ENCODE measurements around the gene HS6ST3. TPM values are rescaled to one million over a fixed set of nuclear protein-coding genes. Genes with fewer than 3 reads are reported as not detected.

HS6ST3 gene
- total RNA-seq, 2 donors from 2014 or later: 0.08 TPM; not detected in 1

DNA sequence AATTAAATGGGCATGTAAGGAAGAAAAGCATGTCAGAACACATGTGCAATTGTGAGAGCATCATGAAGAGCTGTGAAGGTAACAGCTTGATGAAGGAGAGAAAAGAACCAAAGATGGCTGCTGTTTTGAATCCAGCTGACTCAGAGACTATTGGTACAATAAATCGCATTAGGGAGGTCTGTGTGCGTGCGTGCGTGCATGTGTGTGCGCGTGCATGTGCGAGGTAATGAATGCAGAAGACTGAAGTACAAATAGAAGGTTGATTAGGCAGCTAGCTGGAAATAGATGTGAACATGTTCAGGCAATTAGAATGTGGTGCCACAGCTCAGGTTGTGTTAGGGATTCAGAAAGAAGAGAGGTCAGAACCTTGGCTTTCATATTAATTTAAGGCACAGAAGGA is 463.9 kb downstream of the HS6ST3 start:
- intact Hi-C loops (cut with DNase I, micrococcal nuclease): no loop called here
- ATAC-seq: no peak

DNA sequence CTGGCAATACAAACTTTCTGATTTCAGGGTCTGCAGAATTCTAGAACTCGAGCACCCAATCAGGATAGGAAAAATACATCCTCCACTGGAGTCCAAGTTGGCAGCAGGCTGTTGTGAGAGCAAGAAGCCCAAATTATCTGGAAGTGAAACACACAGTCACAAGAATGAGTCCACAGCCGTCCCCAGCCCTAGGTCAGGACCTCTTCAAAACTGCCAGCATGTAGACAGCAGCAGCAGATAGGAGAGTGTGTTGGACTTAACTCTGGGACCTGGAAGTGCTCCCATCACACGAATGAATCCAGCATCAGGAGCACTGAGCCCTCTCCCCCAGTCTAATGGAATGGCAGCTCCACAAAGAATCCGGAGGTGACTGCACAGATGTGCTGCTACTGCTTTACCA is 483.7 kb downstream of the HS6ST3 start:
- intact Hi-C loops (cut with DNase I, micrococcal nuclease): no loop called here
- DNase-seq (no peak), ATAC-seq (no peak)

More for the DNA sequence above, 463.9 kb downstream of the HS6ST3 start:
- DNase-seq: no peak

DNA sequence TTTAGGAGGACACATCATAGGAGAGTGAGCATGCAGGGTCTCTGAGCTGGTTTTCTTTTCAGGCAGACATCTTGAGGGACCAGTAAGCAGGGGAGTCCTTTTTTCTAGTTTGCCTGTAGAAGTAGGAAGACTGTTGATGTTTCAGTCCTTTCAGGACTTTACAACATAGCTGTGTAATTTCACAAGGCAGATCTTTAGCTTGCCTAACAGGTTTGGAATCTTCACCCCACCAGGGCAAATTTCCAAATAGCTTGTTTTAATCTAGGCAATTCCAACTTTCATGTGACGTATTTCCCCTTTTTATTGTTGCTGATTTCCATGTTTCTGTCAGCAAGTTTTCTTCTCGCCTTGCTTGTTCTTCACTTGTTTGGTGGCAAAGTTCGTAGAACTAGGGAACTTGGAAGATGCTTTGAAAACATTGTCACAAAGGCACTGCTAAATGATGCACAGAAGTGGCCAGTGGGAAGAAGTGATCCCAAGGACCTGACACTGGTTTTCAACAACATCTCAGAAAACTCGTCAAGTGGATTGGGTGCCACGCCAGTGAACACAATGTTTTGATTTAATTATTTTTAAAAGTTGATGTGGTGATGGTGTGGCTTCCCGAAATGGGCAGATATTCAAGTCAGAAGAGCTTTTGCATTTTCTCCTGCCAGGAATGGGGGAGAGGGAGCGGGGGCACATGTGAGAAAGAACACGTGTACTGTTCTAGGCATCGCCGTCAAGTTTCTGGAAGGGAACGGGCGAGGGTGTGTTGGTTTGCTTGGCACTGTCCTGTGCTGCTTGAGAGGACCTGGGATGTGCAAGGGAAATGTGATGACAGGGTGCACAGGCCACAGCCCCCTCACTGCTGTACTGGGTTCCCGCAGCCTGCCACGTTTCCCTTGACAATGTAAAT is 485.8 kb downstream of the HS6ST3 start:
- DNase-seq: no peak
- ATAC-seq: no peak

DNA sequence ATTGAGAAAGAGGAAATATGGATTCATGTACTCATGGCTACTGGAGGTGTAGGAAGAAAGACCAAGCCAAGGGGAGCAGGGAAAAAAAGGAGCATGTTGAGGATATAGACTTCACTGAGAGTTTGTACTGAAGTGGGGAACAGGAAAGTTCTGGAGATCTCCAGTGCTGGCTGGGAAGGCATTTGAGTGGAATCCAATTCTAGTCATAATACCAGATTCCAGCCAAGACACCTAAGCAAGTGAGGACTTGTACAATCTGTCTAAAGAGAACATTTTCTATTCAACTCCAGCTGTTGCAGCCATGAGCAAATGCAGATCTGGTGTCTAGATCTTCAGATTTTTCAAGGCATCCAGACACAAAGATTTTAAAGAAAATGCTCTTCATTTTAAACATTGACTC is 491.8 kb downstream of the HS6ST3 start:
- intact Hi-C loops (cut with DNase I, micrococcal nuclease): no loop called here
- DNase-seq (no peak), ATAC-seq (no peak)

More for the DNA sequence above, 485.8 kb downstream of the HS6ST3 start:
- intact Hi-C loops (cut with DNase I, micrococcal nuclease): no loop called here

DNA sequence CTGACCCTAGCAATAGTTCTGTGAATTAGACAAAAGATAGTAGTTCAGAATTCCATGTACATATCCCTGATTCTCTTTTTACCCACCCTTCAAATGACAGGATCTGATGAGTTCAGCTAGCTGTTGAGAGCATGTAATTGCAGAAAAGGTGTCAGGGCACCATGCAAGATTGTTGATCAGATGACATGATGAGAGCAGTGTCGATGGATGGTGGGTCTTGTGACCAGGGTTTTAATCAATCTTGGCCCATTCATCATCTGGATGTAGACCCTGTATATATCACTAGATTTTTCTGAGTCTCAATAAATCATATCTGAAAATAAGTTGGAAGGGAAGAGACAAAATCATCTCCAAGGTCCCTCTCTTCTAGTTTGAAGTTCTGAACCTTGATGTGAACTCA is 525.3 kb downstream of the HS6ST3 start:
- intact Hi-C loops (cut with DNase I, micrococcal nuclease): no loop called here
- ATAC-seq (no peak), DNase-seq (no peak)

DNA sequence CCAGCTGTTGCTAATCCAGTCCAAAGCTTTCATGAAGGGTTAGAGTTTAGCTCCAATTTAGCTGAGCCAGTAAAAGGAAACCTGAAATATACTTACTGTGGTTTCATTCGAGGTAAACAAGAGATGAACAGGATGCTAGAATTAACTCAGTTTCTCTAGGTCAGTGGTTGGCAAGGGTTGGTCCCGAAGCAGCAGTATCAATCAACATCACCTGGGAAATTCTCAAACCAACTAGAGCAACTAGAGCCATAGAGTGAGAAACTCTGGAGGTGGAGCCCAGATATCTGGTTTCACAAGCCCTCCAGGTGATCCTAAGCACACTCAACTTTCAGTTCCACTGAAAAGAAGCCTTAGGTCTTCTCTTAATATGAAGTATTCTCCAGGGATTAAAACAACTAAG is 527.6 kb downstream of the HS6ST3 start:
- ATAC-seq (no peak), DNase-seq (no peak)
- intact Hi-C loops (cut with DNase I, micrococcal nuclease): no loop called here

DNA sequence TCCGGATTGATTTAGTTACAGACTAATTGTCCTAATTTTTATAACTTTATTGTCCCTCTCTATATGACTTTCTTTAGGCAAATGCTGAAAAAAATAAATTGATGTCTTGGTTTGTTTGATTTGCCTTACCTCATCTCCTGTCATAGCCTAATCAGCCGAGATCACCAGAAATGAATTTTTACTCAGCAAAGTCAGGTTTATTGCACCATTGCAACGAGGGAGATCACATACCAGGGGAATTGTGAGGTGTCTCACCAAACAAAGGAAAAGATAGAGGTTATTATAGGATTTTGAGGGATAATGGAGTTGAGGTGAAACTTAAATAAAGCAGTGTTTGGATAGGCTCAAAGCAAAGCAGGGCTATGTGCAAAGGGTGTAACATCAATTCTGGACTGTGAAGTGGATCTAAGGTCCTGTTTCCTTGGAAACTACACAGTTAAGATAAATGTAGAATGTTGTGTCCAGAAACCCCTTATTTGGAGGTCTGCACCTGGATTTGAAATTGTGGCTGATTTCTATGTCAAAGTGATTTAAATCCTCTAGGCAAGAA is 531.8 kb downstream of the HS6ST3 start:
- DNase-seq (no peak), ATAC-seq (no peak)
- intact Hi-C loops (cut with DNase I, micrococcal nuclease): no loop called here

DNA sequence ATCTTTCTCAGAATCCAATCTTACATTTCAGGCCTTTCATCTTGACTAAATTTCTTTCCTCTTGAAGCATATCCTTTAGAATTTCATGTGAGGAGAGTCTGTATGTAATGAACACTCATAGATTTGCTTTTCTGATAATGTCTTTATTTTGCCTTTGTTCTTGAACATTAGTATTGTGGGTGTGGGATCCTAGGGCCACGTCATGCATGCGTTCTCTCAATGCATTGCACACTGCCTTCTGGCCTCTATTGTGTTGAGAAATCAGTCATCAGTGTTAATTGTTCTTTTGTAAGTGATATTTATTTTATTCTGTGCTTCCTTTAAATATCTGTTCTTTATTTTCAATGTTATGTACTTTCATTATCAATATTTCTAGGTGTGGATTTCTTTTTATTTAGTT is 539.4 kb downstream of the HS6ST3 start:
- ATAC-seq (no peak), DNase-seq (no peak)
- intact Hi-C loops (cut with DNase I, micrococcal nuclease): no loop called here

DNA sequence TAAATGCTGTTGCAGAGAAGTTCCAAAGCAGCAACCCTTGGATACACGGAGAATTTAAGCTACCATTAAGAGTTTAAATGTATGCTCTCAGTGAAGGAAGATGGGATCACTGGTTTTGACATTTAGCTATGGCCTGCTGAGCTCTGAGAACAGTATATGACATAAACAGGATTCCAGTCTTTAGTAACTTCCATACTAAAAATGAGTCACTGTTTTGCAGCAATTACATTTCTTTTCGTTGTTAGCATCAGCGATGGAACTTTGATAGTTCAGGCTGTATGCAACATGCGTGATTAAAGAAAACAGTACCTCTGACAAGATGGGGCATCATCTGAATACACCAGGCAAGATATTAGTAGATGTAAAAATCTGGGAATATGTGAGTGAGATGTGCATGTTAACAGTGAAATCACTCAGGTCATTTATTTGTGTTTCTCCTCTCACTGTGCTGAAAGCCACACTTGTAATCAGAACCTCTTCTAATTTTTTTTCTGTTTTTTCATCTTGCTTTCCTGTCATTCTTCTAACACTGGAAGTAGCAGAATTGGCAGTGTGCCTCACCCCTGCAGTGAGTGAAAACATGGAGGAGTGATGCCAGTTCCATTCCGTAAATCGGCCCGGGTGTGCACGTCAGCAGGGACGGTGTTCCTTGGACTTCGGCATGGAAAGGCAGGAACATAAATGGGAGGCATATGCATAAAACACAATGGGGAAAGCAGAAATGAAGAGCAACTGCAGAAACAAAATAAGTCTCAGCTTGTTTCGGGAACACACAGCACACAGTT is 542.8 kb downstream of the HS6ST3 start:
- no peak for ATAC-seq
- intact Hi-C loops (cut with DNase I, micrococcal nuclease): no loop called here
- DNase-seq: no peak

DNA sequence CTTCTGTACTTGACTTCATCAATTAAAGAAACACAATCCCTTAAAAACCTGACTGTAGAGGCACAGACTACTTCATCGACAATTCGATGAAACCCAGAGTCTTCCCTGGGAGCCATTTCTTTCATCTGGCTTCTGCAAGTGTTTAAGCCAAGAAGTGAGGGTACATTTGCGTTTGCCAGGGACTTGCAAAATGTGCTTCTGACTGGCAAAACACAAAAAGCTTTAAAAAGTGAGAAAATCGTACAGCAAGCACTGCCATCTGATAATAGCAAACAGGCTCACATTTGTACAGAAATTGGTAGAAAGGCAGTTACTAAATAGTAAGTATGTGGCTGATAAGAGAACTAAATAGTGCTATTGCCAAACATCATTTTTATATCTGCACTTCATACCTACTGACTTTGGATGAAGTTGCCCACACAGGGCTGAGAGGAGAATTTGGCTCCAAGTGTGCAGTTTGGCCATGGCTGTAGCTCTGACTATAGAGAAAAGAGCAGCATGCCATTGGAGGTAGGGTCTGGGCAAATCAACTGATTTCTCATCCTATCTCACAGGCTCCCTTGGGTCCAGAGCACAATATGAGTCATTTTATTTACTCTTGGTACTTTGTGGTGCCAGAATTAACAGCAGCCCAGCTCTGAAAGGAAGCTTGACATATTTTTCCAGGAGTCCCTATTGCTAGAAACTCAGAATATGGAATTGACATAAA is 546.2 kb downstream of the HS6ST3 start:
- DNase-seq (no peak), ATAC-seq (no peak)
- intact Hi-C loops (cut with DNase I, micrococcal nuclease): no loop called here

DNA sequence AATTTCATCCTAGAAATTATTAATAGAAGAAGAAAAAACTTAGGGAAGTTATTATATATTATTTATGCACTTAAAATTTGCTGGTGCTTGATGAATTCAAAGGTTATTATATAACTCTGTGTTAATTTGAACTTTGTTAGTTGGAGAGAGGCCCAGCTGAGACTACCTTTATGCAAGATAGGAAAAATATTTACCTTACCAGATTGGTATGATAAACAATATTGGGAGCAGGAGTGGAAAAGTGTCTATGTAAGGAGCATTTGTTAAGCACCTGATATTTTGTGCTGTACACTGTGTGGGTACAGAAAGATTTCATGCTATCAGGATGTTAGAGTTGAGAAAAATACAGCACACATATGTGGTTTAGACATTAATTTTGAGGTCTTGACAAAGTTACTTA is 547.1 kb downstream of the HS6ST3 start:
- intact Hi-C loops (cut with DNase I, micrococcal nuclease): no loop called here
- no peak for ATAC-seq
- DNase-seq: no peak

DNA sequence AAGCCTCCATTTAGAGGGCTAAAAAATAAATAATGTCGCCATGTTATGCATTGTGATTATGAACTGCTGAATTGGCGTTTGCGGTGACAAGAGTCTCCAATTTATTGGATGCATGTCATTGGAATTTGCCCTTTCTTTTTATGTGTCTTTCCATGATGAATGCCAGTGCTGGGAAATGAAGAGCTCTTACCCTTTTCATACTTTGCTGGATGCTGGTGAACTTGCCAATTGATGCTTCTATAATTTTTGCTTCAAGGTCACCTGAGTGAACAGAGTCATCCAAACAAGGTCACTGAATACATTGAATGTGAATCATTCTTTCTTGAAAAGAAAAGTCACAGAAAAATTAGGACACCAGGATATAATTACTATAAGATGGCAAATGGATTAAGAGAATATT is 556.2 kb downstream of the HS6ST3 start:
- no peak for ATAC-seq
- intact Hi-C loops (cut with DNase I, micrococcal nuclease): no loop called here
- DNase-seq: no peak

DNA sequence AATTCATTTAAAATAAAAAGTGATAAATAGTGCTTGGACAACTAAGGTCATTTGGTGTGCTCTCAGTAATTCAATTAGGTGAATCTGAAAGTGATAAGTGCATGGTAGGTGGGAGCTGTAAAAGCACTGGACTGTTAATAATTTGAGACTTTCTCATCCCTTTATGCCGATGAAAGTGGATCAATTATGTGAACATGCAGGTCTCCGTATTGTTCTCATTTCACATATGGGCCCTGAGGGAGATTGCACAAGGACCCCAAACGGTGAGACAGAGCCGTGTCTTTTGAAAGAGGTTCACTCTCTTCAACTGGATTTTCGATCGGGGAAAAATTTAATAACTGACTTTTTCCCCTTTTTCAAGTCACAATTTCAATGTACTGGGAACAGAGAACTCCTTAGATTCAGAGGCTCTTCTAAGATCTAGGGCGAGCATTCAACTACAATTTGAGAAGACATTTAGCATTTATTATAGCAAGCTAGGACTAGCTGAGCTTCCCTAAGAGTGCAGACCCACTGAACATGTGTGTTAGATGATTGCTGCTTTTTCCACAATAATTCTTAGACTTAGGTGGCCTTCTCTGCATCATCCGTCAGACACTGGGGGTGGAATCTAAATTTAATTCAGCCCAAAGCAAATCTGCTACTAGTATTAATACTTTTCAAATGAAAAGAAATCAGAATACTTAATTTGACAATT is 556.8 kb downstream of the HS6ST3 start:
- intact Hi-C loops (cut with DNase I, micrococcal nuclease): no loop called here
- ATAC-seq (no peak), DNase-seq (no peak)

DNA sequence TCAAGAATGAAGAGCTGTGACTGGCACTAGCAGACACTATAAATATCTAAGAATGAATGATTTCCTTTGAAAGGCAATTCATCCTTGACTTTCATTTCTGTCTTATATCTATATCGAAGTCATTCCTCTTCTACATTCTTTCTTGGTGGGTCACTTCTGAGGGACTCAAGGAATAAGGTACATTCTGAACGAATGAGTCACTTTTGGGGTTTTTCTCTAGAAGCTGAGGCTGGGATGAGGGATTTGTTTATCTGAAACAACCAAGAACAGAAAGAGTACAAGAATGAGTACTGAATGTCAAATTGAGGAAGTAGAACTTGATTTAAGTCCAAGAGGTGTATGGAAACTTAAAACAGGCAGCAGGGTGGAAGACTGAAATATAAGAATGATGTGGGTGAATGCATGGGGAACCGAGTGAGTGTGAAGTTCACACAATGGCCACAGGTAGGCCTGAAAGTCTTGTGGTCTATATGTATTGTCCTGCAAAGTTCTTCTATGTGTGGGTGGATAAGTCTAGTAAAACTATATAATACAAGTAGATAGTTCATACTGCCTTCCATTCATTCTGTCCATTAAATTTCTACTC is 560.5 kb downstream of the HS6ST3 start:
- ATAC-seq (no peak), DNase-seq (no peak)
- intact Hi-C loops (cut with DNase I, micrococcal nuclease): no loop called here

DNA sequence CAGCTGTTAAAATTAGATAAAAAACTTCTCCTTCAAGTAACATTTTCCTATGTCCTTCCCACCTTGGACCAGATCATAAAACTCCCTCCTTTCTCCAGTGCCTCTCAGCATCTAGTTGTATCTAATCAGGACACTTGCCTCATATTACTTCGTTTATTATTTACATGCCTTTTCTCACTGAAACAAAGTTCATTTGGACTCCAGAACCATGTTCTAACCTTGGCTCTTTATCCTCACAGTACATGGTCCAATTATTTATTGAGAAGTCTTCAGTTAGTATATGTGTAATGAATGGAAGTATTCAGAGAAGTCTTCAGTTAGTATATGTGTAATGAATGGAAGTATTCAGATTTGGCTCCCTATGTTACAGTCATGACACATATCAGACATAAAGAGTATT is 561.7 kb downstream of the HS6ST3 start:
- no peak for ATAC-seq
- no peak for DNase-seq
- intact Hi-C loops (cut with DNase I, micrococcal nuclease): no loop called here

DNA sequence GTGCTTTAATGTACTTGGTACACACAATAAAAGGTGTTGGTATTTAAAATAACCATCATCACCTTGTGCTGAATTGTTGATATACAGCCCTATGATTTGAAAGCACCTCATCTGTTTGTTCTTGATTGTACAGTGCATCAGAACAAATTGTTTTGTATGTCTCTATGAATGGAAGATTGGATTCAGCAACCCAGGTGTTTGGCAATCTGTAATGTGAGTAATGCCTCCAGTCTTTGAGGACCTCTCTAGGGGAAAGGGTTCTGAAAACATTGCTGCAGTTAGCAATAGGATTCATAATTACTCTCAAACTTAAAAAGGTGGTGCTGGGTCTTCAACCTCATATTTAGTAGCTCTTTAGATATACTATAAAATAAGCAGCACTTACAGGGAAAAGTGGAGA is 562.6 kb downstream of the HS6ST3 start:
- DNase-seq: no peak
- ATAC-seq: no peak
- intact Hi-C loops (cut with DNase I, micrococcal nuclease): no loop called here

DNA sequence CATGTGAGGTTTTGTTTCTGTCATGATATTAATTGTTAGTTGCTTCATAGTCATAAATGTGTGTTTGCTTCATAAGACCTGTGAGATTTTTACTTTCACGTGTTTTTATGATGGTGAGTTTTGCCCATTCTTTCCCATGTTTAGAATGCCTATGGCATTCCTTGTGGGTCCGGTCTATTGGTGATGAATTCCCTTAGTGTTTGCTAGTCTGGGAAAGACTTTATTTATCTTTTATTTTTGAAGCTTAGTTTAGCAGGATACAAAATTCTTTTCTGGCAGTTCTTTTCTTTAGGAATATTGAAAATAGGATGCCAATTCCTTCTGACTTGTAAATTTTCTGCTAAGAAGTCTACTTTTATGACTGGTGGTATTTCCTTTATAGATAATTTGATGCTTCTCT is 571.7 kb downstream of the HS6ST3 start:
- DNase-seq (no peak), ATAC-seq (no peak)
- intact Hi-C loops (cut with DNase I, micrococcal nuclease): no loop called here

DNA sequence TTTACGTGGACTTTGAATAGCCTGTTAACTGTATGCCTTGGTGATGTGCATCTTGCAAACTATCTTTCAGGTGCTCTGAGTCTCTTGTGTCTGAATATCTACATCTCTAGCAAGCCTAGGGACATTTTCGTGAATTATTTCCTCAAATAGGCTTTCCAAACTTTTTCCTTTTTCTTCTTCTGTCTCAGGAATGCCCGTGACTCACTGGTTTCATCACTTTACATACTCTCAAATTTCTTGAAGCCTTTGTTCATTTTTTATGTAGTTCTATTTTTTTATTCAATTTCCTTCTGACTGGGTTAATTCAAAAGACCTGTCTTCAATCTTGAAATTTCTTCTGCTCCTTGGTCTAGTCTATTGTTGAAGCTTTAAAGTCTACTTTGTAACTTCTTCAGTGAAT is 572.1 kb downstream of the HS6ST3 start:
- ATAC-seq (no peak), DNase-seq (no peak)
- intact Hi-C loops (cut with DNase I, micrococcal nuclease): no loop called here
